ENCODE results near the gene JMJD8. TPM values are rescaled to one million over a fixed set of nuclear protein-coding genes. Genes with fewer than 3 reads are reported as not detected.

JMJD8 gene
- total and polyA plus RNA-seq, 9 donors = 10.2 to 73.9 (median 56.8) TPM

DNA sequence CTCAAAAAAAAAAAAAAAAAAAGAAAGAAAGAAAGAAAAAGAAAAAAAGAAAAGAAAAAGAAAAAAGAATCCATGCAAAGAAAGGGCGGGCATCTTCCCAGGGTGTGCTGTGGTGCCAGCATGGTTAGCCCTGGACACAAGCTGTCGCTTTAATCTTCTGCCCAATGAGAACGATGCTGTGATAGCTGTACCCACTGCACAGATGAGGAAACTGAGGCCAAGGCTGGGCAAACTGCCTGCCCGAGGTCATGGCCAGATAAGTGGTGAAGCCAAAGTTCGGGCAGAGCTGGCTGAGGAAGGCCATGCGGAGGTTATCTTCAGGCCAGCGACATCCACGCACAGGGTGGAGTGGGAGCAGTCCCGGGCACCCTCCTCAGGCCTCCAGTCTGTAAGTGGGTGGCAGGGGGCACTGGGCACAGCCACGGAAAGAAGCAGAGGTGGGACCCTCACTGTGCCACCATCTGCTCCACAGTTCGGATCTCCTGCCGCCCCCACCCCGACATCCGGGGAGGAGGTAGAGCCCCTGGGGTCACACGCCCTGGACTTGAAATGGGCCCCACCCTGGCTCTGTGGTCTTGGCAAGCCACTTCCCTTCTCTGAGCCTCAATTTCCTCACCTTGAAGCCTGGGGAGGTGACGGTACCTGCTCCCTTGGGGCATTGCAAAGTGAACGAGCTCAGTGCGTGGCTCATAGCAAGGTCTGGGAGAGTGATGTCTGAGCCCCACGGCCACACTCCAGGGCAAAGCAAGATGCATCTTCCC is 15.0 kb upstream of the JMJD8 start:
- no peak overlapping the region for H3K4me3 ChIP-seq
- H3K36me3 ChIP-seq = no peaks in the 10 kb centered on the region
- intact Hi-C loops (cut with DNase I) = no loop called here
- H3K9me3 ChIP-seq = no peaks in the 10 kb centered on the region
- H3K27me3 ChIP-seq = peaks cover 2% of the 10 kb centered on the region
- peaks cover 8% of the 10 kb centered on the region for H3K4me1 ChIP-seq (ENCODE audit: insufficient read depth)
- TF ChIP-seq EP300 (IDR thresholded peaks at IDR 0.05) (no peak), POLR2A (IDR thresholded peaks at IDR 0.05) (no peak)
- TF ChIP-seq, protein P1, sequence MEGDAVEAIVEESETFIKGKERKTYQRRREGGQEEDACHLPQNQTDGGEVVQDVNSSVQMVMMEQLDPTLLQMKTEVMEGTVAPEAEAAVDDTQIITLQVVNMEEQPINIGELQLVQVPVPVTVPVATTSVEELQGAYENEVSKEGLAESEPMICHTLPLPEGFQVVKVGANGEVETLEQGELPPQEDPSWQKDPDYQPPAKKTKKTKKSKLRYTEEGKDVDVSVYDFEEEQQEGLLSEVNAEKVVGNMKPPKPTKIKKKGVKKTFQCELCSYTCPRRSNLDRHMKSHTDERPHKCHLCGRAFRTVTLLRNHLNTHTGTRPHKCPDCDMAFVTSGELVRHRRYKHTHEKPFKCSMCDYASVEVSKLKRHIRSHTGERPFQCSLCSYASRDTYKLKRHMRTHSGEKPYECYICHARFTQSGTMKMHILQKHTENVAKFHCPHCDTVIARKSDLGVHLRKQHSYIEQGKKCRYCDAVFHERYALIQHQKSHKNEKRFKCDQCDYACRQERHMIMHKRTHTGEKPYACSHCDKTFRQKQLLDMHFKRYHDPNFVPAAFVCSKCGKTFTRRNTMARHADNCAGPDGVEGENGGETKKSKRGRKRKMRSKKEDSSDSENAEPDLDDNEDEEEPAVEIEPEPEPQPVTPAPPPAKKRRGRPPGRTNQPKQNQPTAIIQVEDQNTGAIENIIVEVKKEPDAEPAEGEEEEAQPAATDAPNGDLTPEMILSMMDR (IDR thresholded peaks at IDR 0.05) = no peak
- WGBS, 3 donors = 64 to 73% (median 70%) methylated on average over 16 to 19 of the region's 19 CpGs
- DNase-seq = no peak
- H3K27ac ChIP-seq = no peak overlapping the region

DNA sequence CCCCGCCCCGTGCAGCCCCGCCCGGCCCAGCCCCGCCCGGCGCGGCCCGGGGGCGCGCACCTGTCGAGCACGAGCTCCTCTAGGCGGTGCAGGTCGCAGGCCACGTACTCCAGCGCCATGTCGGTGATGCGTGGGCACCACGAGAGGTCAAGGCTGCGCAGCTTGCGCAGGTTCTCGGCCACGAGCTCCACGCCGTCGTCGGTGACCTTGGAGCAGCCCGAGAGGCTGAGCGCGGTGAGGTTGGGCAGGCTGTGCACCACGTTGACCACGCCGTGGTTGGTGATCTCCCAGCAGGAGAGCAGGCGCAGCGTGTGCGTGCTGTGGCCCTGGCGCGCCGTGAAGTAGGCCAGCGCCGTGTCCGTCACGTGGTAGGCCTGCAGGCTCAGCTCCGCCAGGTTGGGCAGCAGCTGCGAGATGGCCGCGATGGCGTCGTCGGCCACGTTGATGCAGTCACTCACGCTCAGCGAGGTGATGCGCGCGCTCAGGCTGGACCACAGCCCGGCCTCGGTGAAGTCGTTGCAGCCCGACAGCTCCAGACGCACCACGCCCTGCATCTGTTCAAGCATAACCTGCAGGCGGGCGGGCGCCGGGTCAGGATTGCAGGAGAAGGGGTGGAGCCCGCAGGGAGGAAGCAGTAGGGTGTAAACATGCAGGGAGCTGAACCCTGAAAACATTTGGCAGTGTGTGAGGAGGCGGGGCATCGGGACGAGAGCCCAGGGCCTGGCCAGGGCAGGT is 11.4 kb upstream of the JMJD8 start:
- 2 to 4% (median 3%) methylated on average over 47 to 71 of the region's 71 CpGs for WGBS, 3 donors
- Histone ChIP-seq H3K27ac (no peak overlapping the region), H3K27me3 (no peaks in the 10 kb centered on the region), H3K9me3 (no peaks in the 10 kb centered on the region), H3K36me3 (no peaks in the 10 kb centered on the region), H3K4me3 (no peak overlapping the region), H3K4me1 (ENCODE audit: insufficient read depth) (peaks cover 9% of the 10 kb centered on the region)
- intact Hi-C loops (cut with DNase I) = no loop called here
- no peak for DNase-seq
- TF ChIP-seq, protein P1 (IDR thresholded peaks at IDR 0.05) = no peak
- TF ChIP-seq POLR2A (IDR thresholded peaks at IDR 0.05) (no peak), EP300 (IDR thresholded peaks at IDR 0.05) (no peak)

GRCh38 chr16:694863-695354 is 10.8 kb upstream of the JMJD8 start:
- no peak for DNase-seq
- 0 to 3% (median 1%) methylated on average over 12 to 37 of the region's 37 CpGs for WGBS, 3 donors
- Histone ChIP-seq H3K27me3 (no peaks in the 10 kb centered on the region), H3K4me3 (no peak overlapping the region), H3K27ac (no peak overlapping the region), H3K9me3 (no peaks in the 10 kb centered on the region), H3K4me1 (ENCODE audit: insufficient read depth) (peaks cover 10% of the 10 kb centered on the region), H3K36me3 (no peaks in the 10 kb centered on the region)
- intact Hi-C loops (cut with DNase I) = no loop called here
- TF ChIP-seq, protein P1 (IDR thresholded peaks at IDR 0.05) = no peak
- TF ChIP-seq EP300 (IDR thresholded peaks at IDR 0.05) (no peak), POLR2A (IDR thresholded peaks at IDR 0.05) (no peak)

- no peak for DNase-seq
- TF ChIP-seq EP300 (IDR thresholded peaks at IDR 0.05) = no peak
- TF ChIP-seq POLR2A (IDR thresholded peaks at IDR 0.05) = no peak
- Histone ChIP-seq H3K4me1 (ENCODE audit: insufficient read depth) (peaks cover 15% of the 10 kb centered on the region), H3K27ac (no peak overlapping the region), H3K4me3 (no peak overlapping the region), H3K9me3 (no peaks in the 10 kb centered on the region), H3K27me3 (no peaks in the 10 kb centered on the region), H3K36me3 (no peaks in the 10 kb centered on the region)
- intact Hi-C loops (cut with DNase I) = no loop called here
- 1 to 3% (median 2%) methylated on average over 31 to 64 of the region's 64 CpGs for WGBS, 3 donors
Observed at GRCh38 chr16:694187-694862, 10.2 kb upstream of the JMJD8 start.

Data from ovary (tissue), 9 donors.